ENCODE measurements around the gene FGF9. TPM values are rescaled to one million over a fixed set of nuclear protein-coding genes. Genes with fewer than 3 reads are reported as not detected.

The FGF9 gene
- polyA plus RNA-seq, 1 donor (not counting 4 experiments of a cell fraction or from before 2014, with no cell fraction given): not detected

GRCh38 chr13:21668732-21669275 is 2.1 kb upstream of the FGF9 start:
- TF ChIP-seq EZH2 (IDR thresholded peaks at IDR 0.05; ENCODE audit: low read length) (no peak), CTCF (optimal IDR thresholded peaks at IDR 0.05 in 1 of 3, IDR thresholded peaks at IDR 0.05 in 1 of 3, conservative IDR thresholded peaks at IDR 0.05 in 1 of 3; ENCODE audit: extremely low read depth in 1 of 3, insufficient read depth in 2 of 3, low read length in 3 of 3) (no peak)
- Histone ChIP-seq H4K20me1 (ENCODE audit: control insufficient read depth, extremely low read depth, insufficient read depth, low read length) (no peaks in the 10 kb centered on the region), H3K79me2 (ENCODE audit: control insufficient read depth, insufficient read depth, low read length) (no peaks in the 10 kb centered on the region), H3K9me3 (ENCODE audit: control insufficient read depth, low read depth, low read length) (no peaks in the 10 kb centered on the region), H3K9me1 (ENCODE audit: control insufficient read depth, extremely low read depth, insufficient read depth, low read length) (no peaks in the 10 kb centered on the region), H2AFZ (ENCODE audit: control insufficient read depth, low read length) (peak overlapping the region; percentile 65), H3K4me2 (ENCODE audit: control insufficient read depth, extremely low read depth, insufficient read depth, low read depth, low read length) (peak overlapping the region; percentile 89), H3K27ac (ENCODE audit: control insufficient read depth, insufficient read depth, low read length) (no peak overlapping the region), H3K36me3 (ENCODE audit: control insufficient read depth in 2 of 2, extremely low read depth in 1 of 2, insufficient read depth in 2 of 2, low read length in 2 of 2) (no peaks in the 10 kb centered on the region), H3K4me1 (ENCODE audit: control insufficient read depth, extremely low read depth, insufficient read depth, low read length) (peaks cover 15% of the 10 kb centered on the region), H3K9ac (ENCODE audit: control insufficient read depth, extremely low read depth, insufficient read depth, low read length) (no peak overlapping the region), H3K4me3 (ENCODE audit: control insufficient read depth in 2 of 3, extremely low read depth in 1 of 3, insufficient read depth in 2 of 3, low read depth in 1 of 3, low read length in 3 of 3) (peak overlapping the region in 2 of 3 experiments; percentile 45 to 72), H3K27me3 (ENCODE audit: control insufficient read depth, extremely low read depth, insufficient read depth, low read length) (peaks cover 34% of the 10 kb centered on the region)
- dilution Hi-C loops (cut with MboI; ENCODE audit: extremely low pct_ligation_motif_present, low sequenced_read_pairs): no loop called here
- no peak for FAIRE-seq
- no peak for DNase-seq (ENCODE audit: low read depth, low spot score)

DNA sequence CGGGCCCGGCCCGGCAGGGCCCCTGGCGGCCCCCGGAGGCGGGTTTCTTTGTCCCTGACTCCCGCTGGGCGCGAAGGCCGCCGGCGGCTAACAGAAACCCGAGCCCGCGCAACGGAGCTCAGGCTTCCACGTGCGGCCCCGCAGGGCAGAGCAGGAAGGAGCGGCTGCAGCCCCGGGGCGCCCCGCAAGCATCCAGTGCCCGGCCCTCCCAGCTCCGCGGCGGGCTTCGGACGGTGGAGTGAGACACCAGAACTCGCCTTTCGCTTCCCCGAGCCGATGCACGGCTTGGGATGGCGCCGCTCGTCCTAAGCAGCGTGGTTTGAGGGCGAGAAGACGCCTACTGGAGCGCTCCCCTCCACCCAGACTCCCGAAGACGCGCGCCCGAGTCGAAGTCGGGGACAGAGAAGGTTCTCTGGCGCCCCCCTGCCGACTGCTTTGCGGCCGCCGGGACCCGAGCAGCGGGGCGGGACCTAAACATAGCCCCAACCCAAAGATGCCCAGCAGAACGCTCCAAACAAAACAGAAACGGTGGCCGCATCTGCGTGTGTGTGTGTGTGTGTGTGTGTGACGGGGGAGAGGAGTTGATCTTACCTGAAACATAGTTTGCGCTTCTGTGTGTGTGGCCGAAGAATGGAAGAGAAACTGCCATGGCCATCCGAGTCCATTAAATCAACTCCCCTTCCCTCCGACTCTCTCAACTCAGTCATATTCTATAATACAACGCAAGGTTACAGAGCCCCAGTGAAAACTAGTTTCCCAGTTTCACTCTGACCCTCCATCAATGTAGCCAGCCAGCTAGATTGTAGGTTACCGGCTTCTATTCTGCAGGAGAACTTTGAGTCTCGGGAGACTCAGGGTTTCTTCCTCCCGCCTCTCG is 629 bp upstream of the FGF9 start:
- DNase-seq (ENCODE audit: low read depth, low spot score): no peak
- Histone ChIP-seq H3K27ac (ENCODE audit: control insufficient read depth, insufficient read depth, low read length) (no peak overlapping the region), H3K27me3 (ENCODE audit: control insufficient read depth, extremely low read depth, insufficient read depth, low read length) (peaks cover 46% of the 10 kb centered on the region)

More for the DNA sequence above, 629 bp upstream of the FGF9 start:
- peak overlapping the region; percentile 46 to 75 (median 72) for H3K4me3 ChIP-seq (ENCODE audit: control insufficient read depth in 2 of 3, extremely low read depth in 1 of 3, insufficient read depth in 2 of 3, low read depth in 1 of 3, low read length in 3 of 3)
- FAIRE-seq: no peak
- H3K9me1 ChIP-seq (ENCODE audit: control insufficient read depth, extremely low read depth, insufficient read depth, low read length): no peaks in the 10 kb centered on the region
- peak overlapping the region; percentile 37 for H3K9ac ChIP-seq (ENCODE audit: control insufficient read depth, extremely low read depth, insufficient read depth, low read length)
- no peaks in the 10 kb centered on the region for H3K9me3 ChIP-seq (ENCODE audit: control insufficient read depth, low read depth, low read length)
- dilution Hi-C loops (cut with MboI; ENCODE audit: extremely low pct_ligation_motif_present, low sequenced_read_pairs): no loop called here
- peak overlapping the region; percentile 65 for H2AFZ ChIP-seq (ENCODE audit: control insufficient read depth, low read length)
- peaks cover 18% of the 10 kb centered on the region for H3K4me1 ChIP-seq (ENCODE audit: control insufficient read depth, extremely low read depth, insufficient read depth, low read length)
- H3K79me2 ChIP-seq (ENCODE audit: control insufficient read depth, insufficient read depth, low read length): no peaks in the 10 kb centered on the region
- H3K36me3 ChIP-seq (ENCODE audit: control insufficient read depth in 2 of 2, extremely low read depth in 1 of 2, insufficient read depth in 2 of 2, low read length in 2 of 2): no peaks in the 10 kb centered on the region
- H4K20me1 ChIP-seq (ENCODE audit: control insufficient read depth, extremely low read depth, insufficient read depth, low read length): no peaks in the 10 kb centered on the region
- TF ChIP-seq EZH2 (IDR thresholded peaks at IDR 0.05; ENCODE audit: low read length) (no peak), CTCF (optimal IDR thresholded peaks at IDR 0.05 in 1 of 3, IDR thresholded peaks at IDR 0.05 in 1 of 3, conservative IDR thresholded peaks at IDR 0.05 in 1 of 3; ENCODE audit: extremely low read depth in 1 of 3, insufficient read depth in 2 of 3, low read length in 3 of 3) (peak in 1 of 3 experiments; percentile 46)
- H3K4me2 ChIP-seq (ENCODE audit: control insufficient read depth, extremely low read depth, insufficient read depth, low read depth, low read length): peak overlapping the region; percentile 89
